SK-N-SH treated with all-trans-retinoic acid at 6 μM for 48 hours (cell line): ENCODE results near the gene MYD88.

ENCODE experiments used
- ARNTL ChIP-seq: fragments of 450-650 bp; formaldehyde crosslinking; IDR thresholded peaks from 2 replicates; pipeline ENCODE4 v1.5.0; 2020; ENCODE audit warnings: low read depth, mild to moderate bottlenecking, moderate library complexity, borderline replicate concordance
- ZFP3 ChIP-seq: fragments of 250-450 bp; sonication (Bioruptor Pico); IDR thresholded peaks from 2 replicates; pipeline ENCODE4 v1.5.0; 2020; ENCODE audit warnings: mild to moderate bottlenecking, moderate library complexity
- ZFP30 ChIP-seq: fragments of 450-650 bp; formaldehyde crosslinking; IDR thresholded peaks from 2 replicates; pipeline ENCODE4 v1.5.0; 2022; ENCODE audit warnings: mild to moderate bottlenecking, moderate library complexity
- ZNF70 ChIP-seq: fragments of 450-650 bp; formaldehyde crosslinking; IDR thresholded peaks from 2 replicates; pipeline ENCODE4 v1.5.0; 2020; ENCODE audit warnings: mild to moderate bottlenecking, moderate library complexity
- TF ChIP-seq, protein P1 (sequence below): fragments of 250-450 bp; sonication (Bioruptor Pico); IDR thresholded peaks from 2 replicates; pipeline ENCODE4 v1.8.0; 2021; ENCODE audit warnings: low read depth, mild to moderate bottlenecking, moderate library complexity, borderline replicate concordance

DNA sequence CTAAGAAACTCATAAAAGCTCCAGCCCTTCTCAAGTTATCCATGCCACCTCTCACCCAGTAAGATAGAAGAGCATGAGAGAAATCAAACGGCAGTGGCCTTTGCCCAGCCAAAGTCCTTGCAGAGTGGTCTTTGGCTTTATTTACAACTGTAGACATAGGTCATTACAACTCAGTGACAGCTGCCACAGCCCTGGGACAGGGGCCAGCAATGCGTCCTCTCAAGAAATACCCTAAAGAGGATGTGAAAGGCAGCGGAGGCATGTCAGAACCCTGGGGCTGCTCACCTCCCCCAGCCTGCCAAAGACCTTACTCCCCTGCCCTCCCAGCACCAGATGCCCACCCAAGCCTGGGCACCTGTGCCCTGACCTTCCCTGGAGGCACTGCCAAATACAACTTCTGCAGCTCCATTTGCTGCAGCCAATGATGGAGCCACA is 7.8 kb upstream of the MYD88 start:
- no peak for TF ChIP-seq ZFP30 (CRISPR knock-in tag)
- no peak for TF ChIP-seq ARNTL (CRISPR knock-in tag)
- TF ChIP-seq, protein P1, sequence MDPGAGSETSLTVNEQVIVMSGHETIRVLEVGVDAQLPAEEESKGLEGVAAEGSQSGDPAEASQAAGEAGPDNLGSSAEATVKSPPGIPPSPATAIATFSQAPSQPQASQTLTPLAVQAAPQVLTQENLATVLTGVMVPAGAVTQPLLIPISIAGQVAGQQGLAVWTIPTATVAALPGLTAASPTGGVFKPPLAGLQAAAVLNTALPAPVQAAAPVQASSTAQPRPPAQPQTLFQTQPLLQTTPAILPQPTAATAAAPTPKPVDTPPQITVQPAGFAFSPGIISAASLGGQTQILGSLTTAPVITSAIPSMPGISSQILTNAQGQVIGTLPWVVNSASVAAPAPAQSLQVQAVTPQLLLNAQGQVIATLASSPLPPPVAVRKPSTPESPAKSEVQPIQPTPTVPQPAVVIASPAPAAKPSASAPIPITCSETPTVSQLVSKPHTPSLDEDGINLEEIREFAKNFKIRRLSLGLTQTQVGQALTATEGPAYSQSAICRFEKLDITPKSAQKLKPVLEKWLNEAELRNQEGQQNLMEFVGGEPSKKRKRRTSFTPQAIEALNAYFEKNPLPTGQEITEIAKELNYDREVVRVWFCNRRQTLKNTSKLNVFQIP (CRISPR knock-in tag) = no peak
- no peak for TF ChIP-seq ZNF70 (CRISPR knock-in tag)
- TF ChIP-seq ZFP3 (CRISPR knock-in tag) = no peak
